Putamen (tissue), 1 donor: Measurements from ENCODE around the gene MND1.
A peak's percentile ranks its signal among the peaks of the same experiment; 100 is the strongest.

Experiments
- DNase-seq: peaks from one replicate; pipeline ENCODE4 v3.0.0-alpha.2; 2016; ENCODE audit warnings: low spot score

MND1 gene, protein sequence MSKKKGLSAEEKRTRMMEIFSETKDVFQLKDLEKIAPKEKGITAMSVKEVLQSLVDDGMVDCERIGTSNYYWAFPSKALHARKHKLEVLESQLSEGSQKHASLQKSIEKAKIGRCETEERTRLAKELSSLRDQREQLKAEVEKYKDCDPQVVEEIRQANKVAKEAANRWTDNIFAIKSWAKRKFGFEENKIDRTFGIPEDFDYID

DNA sequence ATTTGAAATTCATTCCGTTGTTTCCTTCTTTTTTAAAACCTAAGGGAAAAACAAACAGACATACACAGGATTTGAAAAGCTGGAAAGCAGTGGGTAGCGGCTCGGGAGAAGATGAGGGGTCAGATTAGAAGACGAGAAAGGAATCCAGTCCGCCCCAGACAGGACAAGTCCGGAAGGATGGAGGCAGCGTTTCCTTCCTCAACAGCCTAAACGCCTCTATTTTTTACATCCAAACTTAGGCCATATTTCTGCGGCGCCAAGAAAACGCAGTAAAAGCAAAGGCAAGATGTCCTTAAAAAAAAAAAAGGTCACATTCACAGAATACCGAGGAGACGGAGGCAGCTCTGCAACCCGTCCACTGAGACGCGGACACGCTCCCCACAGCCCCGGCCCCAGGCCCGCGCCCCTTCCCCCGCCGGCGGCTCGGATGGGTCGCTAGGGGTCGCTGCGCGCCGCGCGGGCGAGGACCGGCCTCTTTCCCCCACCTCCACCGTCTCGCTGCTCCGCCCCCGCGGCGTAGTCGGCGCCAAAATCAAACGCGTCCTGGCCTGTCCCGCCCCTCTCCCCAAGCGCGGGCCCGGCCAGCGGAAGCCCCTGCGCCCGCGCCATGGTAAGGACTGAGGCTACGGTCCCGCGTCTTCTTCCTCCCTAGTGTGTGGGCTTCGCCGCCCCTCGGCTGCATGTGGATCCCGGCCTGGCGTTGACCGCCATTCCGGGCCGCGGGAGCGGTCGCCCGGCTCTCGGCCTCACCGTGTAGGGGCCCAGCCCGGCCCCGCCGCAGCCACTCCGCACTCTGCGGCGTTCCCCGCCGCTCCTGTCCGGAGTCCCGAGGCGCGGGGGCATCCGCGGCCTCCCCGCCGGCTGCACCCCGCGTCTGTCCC is at the start of gene MND1:
Gene MND1, plus strand, starts transcription at position 558 of the 881 bp plus-strand sequence. Its CDS starts 50 bp downstream, at position 608.
- peak; percentile 81 for DNase-seq

DNA sequence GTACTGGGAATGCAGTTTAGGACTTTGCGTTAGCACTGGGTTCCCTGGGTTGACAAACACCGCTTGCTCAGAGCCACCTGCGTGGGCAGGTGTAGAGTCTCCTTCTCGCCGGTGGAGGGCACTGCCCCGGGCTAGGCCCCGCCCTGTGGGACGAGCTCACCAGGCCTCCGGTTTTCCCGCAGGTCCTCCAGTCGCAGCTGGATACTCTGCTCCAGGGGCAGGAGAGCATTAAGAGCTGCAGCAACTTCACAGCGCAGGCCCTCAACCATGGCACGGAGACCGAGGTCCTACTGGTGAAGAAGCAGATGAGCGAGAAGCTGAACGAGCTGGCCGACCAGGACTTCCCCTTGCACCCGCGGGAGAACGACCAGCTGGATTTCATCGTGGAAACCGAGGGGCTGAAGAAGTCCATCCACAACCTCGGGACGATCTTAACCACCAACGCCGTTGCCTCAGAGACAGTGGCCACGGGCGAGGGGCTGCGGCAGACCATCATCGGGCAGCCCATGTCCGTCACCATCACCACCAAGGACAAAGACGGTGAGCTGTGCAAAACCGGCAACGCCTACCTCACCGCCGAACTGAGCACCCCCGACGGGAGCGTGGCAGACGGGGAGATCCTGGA is 49.2 kb upstream of the MND1 start:
- DNase-seq: no peak

DNA sequence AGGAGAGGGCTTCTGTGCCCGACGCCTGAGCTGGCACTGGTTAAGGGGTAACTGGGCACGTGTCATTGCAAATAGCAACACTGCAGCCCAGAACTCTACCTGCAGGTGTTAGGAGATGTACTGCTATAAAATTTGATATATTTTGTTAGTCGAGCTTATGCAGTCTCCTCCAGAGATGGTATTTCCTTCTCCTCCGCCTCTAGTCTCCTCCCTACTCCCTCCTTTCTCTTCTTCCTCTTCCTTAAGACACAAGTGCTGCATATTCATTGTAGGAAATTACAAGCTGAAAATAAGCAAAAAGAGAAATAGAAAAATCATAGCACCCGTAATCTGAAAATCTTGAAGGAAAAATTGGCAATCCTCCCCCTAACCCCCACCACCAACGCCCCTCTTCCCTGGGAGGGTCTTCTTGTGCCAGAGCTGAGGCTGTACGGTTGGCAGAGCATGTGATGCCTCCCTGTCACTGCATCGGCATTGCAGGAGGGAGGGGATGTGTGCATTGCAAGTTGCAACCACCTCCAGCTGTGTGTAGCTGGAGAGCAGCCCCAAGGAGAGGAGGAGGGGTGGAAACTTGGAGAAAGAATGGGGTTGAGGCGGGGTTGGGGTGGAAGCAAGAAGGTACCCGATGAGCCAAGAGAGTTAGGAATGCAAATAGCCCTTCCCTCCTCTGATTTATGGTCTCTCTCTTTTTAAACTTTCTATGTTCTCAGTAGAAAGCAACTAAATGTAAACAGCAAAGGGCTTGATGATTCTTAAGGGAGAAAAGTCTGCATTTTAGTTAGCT is 48.3 kb upstream of the MND1 start:
- no peak for DNase-seq

DNA sequence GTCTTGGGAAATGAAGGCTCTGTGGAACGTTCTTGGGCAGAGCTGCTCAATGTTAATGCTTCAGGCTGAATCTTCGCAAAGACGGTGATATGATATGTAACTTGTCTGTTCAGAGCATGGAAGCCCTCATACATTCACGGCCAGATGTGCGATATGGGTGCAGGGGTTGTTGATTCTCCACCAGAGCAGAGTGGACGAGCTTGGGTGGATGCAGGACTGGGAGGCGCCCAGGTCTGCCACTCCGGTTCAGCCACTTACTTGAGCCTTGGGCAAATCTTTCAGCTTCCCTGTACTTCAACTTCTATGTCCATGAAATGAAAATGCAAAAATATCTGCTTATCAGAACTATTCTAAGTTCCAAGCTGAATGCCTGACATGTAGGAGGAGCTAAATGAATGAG is 47.4 kb upstream of the MND1 start:
- DNase-seq: no peak

DNA sequence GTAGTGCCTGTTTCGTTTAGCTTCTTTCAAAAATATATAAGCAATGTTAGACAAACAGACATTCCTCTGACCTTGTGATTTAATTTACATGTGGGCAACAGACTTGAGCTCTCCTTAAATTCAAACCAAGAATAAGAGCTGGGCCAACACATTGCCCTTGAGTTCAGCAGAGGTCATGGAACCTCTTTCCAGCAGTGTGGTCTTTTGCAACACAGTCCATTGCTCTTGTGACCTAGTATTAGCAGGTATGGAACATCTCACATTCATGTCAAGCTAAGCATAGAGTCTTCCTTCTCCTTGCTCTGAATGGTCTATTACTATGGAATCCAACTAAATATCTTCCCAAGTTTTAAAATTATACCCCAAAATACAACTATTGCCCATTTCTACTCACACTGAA is 33.7 kb upstream of the MND1 start:
- DNase-seq: no peak

DNA sequence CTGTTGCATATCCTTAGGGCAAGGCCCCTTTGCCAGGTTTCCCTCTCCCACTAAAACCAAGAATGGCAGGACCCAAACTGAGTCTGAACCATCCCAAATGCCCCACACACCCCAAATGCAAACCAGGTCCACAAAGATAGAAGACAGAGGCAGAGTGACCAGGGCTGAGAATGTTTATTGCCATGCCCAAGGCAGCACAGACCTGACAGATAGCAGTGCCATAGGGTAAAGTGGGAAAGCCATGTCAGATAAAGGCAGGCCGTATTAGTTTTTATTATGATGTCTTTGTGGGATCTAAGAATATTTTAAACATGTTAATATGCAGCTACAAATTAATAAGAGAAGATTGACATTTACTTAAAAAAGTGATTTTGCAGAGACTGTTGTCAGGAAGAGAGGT is 29.6 kb upstream of the MND1 start:
- DNase-seq: no peak

DNA sequence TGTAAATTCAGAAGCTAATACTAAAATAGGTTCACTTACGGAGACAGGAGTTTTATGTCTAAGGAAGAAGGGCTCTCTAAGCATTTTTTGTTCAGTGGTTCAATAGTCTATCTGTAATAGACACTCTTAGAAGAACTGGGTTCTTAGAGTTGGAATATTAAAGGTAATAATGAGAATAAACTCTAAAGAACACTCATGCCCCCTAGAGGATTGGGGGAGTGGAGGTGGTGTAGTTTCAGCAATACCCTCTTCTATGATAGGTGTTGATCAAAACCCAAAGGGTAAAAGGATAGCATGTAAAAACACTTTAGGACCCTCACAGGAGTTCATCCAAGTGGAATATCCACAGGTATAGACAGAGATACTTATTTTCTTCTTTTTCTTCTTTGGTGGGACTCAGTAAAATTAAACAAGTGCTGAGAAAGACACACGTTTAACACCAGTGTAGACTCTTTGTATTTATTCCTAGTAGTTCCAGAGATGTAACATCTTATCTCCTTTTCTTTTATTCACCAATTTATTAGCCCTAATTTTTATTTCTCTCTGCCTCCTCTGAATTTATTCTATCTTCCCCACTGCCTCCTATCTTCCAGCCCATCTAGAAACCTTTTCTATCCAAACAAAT is 25.7 kb upstream of the MND1 start:
- peak; percentile 31 for DNase-seq

DNA sequence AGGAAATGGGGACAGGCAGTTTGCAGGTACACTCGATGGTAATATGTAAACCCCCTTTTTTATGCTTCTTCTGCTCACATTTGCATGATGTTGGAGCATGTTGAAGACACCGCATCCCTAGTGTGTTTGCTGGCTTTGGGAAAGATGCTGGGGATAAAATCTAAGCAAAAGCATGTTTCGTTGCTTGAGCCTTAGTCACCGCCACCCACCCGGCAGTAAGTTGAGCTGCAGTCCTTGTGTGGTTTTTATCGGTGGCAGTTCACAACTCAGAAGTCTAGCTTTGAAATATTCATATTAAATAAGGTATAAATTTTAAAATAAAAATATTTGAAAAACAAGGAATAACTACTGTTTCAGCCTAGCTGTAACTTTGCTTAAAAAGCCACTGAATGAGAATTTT is 21.7 kb upstream of the MND1 start:
- no peak for DNase-seq

DNA sequence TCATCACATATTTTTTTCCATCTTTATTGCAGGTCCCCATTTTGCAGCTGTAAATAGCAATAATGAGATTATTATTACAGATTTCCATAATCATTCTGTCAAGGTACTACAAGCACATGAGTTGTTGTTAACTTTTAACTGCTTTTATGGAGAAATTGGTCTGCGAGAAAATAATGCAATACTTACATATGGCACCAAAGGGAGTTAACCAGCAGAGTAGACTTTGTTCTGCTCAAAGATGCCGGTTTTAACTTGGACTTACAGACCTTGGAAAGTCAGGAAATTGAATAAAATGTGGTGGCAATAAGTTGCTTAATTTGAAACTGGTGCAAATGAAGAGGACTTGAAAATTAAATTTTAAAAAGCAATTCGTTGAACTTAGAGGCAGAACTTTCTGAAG is 20.4 kb upstream of the MND1 start:
- no peak for DNase-seq

DNA sequence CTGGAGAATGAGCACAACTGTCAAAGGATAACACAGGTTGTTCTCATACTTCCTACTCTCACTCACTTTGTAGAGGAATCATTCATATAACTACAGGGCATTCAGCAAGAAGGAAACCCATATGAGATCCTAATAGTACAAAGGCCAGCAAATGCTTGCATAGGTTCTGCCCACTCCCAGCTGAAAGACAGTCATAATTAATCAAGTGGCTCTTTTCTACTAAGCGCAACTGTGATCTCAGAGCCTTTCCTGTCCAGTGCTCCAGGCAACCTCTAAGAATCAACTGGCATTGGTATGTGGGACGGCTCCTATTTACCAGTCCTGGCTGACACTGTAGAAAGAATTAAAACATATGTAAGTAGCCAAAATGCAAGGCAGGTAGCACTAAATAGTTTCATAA is 18.9 kb upstream of the MND1 start:
- no peak for DNase-seq

DNA sequence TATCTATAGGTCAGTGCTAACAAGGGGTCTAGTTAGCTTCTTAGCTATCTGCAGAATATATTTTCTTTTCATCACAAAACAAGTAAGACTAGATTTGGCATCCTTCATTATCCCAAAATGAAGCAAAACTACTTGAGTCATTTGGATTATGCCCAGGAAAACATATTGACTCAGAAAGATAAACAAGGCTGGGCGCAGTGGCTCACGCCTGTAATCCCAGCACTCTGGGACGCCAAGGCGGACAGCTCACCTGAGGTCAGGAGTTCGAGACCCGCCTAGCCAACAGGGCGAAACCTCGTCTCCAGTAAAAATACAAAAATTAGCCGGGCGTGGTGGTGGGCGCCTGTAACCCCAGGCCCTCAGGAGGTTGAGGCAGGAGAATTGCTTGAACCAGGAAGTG is 18.0 kb upstream of the MND1 start:
- DNase-seq: no peak

DNA sequence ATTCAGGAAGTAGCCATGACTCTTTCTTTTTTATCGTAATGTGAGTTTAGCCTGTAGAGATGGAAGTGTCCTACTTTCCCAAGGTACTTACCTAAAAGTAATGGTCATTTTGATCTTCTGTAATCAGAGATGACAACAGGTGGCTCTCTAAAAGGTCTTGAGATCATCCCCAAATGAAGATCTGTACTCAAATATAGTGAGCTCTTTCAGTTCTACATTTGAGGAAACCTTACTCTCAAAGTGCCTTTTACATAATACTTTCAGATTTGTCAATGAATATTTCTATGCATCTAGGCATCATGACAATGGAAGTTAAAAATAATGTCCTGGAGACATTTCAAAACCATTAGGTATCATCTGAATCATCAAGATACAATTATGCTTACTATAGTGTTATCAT is 17.2 kb upstream of the MND1 start:
- DNase-seq: no peak

DNA sequence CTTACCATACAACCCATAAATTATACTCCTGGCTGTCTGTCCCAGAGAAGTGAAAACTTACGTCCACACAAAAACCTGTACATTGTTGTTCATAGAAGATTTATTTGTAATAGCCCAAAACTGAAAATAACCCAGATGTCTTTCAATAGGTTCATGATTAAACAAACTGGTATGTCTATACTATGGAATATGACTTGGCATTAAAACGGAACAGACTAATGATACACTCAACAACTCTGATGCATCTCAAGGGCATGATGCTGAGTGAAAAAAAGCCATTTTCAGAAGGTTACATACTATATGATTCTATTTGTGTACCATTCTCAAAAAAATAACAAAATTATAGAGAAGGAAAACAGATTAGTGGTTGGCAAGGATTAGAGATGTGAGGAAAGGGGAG is 11.6 kb upstream of the MND1 start:
- DNase-seq: no peak

DNA sequence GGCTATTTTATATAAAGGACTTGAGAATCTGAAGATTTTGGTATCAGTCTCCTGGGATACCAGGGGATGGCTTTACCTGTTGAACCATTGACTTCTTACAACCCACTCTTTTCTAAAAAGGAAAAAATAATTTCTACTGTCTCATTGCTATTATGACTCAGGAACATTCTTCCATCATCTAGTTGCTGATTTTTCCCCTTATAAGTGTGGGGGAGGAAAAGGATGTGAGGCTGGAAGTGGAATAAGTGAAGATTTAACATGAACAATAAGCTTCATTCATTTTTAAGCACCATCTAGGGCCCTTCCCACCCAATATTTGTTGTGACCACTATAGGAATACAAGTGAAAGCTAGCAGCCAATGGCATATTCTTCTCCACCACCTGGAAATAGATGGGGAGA is 10.6 kb upstream of the MND1 start:
- peak; percentile 45 for DNase-seq

DNA sequence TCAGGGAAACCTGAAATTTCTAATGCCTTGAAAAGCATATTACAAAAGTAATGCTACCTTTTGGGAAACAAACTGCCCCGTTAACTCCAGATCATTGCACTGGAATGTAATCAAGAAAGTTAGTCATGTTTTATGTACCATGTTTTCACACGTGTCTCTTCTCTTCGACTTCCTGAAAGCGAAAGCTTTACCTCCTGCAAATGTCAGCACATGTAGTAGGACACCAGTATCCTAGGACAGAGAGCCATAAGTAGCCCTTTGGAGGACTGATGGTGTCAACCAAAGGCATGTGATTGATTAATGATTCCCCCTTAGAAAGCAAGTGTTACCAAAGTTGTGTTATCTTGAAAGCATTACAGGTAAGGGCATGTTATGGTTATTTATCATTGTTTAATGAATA is 8.8 kb upstream of the MND1 start:
- no peak for DNase-seq

DNA sequence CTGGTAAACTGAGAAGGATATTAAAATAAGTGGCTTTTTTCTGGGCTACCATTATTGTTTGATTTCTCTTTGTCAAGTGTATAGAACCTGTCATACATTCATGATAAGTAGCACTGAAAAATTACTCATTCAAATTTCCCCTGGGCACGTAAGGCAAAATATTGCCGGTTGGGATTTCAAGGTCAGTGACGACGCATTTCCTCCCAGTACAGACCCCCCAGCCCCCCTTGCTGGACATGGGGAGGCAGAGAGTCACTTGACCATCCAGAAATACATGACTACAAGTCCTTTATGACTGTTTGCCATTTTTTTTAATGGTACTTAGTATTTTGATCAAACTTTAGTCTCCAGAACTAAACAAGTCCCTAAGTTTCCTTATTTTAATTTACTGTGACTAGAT is 6.8 kb upstream of the MND1 start:
- no peak for DNase-seq

DNA sequence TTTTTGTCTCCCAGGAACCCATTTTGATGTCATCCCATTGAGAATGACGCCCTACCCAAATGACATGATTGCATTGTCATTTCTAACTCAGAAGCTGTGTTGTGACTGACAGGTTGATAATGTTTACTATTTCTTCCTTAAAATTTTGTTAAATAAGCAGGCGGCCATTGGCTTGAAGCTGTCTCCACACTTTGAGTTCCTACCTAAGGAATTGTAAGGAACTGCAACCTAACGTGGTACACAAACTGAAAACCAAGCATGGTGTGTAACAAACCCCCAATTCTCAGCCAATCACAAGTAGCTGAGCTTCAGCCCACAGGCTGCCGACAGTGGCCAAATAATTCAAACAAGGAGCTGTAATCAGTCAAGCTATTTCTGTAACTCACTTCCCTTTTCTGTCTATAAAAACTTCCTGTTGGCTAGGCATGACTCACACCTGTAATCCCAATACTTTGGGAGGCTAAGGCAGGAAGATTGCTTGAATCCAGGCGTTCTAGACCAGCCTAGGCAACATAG is 2.9 kb upstream of the MND1 start:
- no peak for DNase-seq

DNA sequence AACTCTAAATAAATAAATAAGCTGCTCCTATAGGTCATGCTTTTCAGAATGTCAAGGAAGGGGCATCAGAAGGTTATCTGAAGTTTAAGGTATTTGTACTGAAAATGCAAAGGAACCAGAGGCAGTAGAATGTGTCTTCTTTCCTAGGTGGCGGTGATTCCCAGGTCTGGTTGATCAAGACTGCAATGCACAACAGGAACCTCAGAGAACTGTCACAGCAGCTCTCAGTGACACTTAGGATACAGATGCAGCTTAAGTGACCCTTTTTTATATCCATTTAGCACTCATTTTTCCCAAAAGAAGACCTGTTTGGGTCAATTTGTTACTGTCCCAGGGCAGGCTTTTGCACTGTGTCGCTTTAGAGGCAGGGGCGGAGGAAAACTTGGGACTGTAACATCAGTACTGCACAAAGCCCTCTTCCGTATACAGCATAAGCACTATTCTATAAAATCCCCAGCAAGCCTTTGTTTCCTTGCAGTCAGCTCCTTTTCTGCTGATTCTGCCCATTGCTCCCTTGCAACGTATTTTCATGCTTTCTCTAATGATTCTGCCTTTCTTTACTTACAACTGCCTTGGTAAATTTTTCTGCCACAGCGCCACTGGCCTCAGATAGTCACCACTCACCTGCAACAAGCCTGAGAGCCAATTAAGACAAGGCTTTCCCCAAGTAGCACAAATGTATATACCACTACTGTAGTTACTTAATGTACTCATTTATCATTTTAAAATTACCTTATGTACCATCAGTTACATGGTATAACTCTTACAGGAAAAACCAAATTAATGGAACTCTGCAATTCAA is 1.5 kb upstream of the MND1 start:
- DNase-seq: no peak

DNA sequence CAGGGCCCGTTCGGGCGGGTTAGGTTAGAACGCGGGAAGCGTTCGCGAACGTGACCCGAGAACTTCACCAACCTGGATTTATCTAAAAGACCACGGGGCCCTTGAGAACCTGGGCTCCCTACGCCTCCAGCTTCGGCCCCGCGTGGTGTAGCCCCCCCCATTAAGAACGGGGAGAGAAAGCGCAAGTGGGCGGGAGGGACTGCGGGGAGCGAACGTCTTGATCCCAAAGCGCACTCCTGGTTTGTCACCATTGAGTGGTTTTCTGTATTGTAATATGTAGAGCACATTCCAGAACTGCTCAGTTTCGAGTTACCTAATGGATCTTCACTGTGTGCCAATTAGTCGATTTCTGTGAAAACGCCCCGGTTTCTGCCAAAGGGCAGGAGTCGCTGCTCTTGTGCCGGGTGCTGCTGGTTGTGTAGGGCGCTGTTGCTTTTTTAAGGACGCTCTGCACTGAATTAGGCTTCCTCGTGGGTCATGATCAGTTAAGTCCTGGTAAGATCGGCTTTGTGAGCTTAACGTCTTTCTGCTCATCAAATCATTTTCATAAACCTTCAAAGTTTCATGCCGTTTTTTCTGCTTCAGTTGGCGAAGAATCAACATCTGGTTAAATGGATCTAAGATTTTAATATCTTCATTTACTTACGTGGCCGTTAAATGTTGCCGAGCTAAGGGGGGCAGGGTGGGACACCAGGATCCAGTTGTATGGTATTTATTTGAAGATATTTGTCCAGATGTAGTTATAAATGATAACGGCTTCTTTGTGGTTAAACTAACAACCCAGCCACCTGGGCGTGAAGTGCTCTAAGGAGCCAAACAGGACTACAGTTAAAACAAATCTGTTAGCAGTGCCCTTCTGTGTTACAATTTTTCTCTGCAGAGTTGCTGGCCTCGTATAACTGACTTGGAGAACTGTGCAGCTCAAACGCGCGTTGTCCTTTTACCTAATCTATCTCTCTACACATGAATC is 809 bp downstream of the MND1 start:
- DNase-seq: peak; percentile 18

DNA sequence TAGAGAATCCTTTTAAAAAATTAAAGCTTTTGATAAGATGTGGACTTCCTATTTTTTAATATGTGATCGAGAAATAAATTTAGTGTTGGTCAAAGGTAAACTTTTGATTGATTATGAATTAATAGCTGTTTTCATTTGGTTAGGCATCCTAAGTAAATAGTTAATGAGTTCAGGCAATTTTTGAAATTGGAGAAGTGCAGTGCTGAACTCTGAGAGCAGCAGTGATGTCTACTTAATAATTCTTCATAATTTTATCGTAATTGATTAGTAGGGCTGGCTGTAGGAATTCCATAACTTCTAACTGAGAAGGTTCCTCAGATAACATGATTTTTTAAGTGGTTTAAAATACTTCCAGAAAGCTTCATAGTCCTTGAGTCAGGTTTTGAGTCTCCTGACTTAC is 1.5 kb downstream of the MND1 start:
- no peak for DNase-seq
